ENCODE results near the gene SLC7A4.
"Not testable (repeated sequence)": the region's sequence is repeated elsewhere in the genome, so short reads cannot be mapped to it uniquely, and the experiment has no call there.

The SLC7A4 gene

GRCh38 chr22:21014726-21015465 is 17.5 kb downstream of the SLC7A4 start, which contains the start of gene P2RX6:
Gene P2RX6, plus strand, starts transcription at chr22:21015165. Its CDS starts 10 bp downstream, at chr22:21015175.
- no peak for DNase-seq

- DNase-seq, result peak; percentile 80
Measured at GRCh38 chr22:21014202-21014725, 18.1 kb downstream of the SLC7A4 start.

GRCh38 chr22:21013657-21014201 is 18.6 kb downstream of the SLC7A4 start:
- no peak for DNase-seq

- DNase-seq, result no peak
Measured at GRCh38 chr22:21012446-21013407, 19.6 kb downstream of the SLC7A4 start.

GRCh38 chr22:21010426-21011113 is 21.8 kb downstream of the SLC7A4 start:
- no peak for DNase-seq

- DNase-seq, result no peak
Measured at GRCh38 chr22:21009638-21010425, 22.5 kb downstream of the SLC7A4 start.

GRCh38 chr22:21009208-21009607 is 23.2 kb downstream of the SLC7A4 start:
- not testable (repeated sequence) for DNase-seq

GRCh38 chr22:21003782-21004181 is 28.6 kb downstream of the SLC7A4 start:
- no peak for DNase-seq

GRCh38 chr22:21001601-21002325 is 30.6 kb downstream of the SLC7A4 start, which contains the start of gene THAP7:
Gene THAP7, minus strand, starts transcription at chr22:21002118. Its CDS starts 207 bp downstream, at chr22:21001911.
- peak; percentile 97 for DNase-seq

GRCh38 chr22:21000987-21001600 is 31.3 kb downstream of the SLC7A4 start:
- DNase-seq, result no peak

- DNase-seq, result no peak
Measured at GRCh38 chr22:21000207-21000986, 32.0 kb downstream of the SLC7A4 start.

GRCh38 chr22:20999350-21000206 is 32.8 kb downstream of the SLC7A4 start:
- DNase-seq, result no peak

GRCh38 chr22:20998411-20999336 is 33.7 kb downstream of the SLC7A4 start:
- no peak for DNase-seq

- no peak for DNase-seq
Measured at GRCh38 chr22:20997536-20998257, 34.7 kb downstream of the SLC7A4 start.

GRCh38 chr22:20996598-20997535 is 35.5 kb downstream of the SLC7A4 start:
- DNase-seq, result no peak

GRCh38 chr22:20996031-20996410 is 36.3 kb downstream of the SLC7A4 start:
- DNase-seq, result no peak

Data from activated CD4-positive, alpha-beta T cell treated with anti-CD3 and anti-CD28 coated beads, Interleukin-2, amount 50 U/mL, for 1 hour (primary cell).